Neural progenitor cell (in vitro differentiated cells): ENCODE measurements around the gene PTPRA.

ENCODE experiments used
- EZH2 ChIP-seq: fragments of 200-600 bp; sonication (generic); IDR thresholded peaks from 2 replicates; pipeline ENCODE4 v1.6.1; 2017; ENCODE audit warnings: antibody characterized with exemption, mild to moderate bottlenecking, moderate library complexity
- TF ChIP-seq, protein P1 (sequence below): fragments of 200-600 bp; sonication (generic); IDR thresholded peaks from 2 replicates; pipeline ENCODE4 v1.5.1; 2017; ENCODE audit warnings: antibody characterized with exemption, mild to moderate bottlenecking

DNA sequence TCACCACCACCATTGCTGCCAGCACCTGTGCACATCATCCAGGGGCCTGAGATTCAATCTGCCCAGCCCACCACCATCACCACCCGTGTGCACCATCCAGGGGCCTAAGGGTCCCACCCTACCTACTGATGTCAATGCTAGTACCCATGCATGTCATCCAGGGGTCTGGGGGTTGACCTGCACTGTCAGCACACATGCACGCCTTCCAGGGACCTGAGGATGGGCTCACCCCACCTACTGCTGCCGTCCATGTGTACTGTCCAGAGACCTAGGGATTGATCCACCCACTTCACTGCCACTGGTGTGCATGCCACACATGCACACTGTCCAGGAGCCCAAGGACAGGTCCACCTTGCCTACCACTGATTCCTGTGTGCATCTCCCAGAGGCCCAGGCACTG, 186.2 kb downstream of the PTPRA start:
- no peak for TF ChIP-seq EZH2
- TF ChIP-seq, protein P1, sequence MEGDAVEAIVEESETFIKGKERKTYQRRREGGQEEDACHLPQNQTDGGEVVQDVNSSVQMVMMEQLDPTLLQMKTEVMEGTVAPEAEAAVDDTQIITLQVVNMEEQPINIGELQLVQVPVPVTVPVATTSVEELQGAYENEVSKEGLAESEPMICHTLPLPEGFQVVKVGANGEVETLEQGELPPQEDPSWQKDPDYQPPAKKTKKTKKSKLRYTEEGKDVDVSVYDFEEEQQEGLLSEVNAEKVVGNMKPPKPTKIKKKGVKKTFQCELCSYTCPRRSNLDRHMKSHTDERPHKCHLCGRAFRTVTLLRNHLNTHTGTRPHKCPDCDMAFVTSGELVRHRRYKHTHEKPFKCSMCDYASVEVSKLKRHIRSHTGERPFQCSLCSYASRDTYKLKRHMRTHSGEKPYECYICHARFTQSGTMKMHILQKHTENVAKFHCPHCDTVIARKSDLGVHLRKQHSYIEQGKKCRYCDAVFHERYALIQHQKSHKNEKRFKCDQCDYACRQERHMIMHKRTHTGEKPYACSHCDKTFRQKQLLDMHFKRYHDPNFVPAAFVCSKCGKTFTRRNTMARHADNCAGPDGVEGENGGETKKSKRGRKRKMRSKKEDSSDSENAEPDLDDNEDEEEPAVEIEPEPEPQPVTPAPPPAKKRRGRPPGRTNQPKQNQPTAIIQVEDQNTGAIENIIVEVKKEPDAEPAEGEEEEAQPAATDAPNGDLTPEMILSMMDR, result no peak
